HepG2 (cell line): ENCODE data around the gene LITAF. TPM values are rescaled to one million over a fixed set of nuclear protein-coding genes. Genes with fewer than 3 reads are reported as not detected.

Experiments
- ADNP ChIP-seq: sonication (generic); formaldehyde crosslinking; IDR thresholded peaks from 2 replicates; pipeline ENCODE4 v1.4.0; 2020; ENCODE audit warnings: missing genetic modification reagents
- ARNT2 ChIP-seq: sonication (generic); formaldehyde crosslinking; IDR thresholded peaks from 2 replicates; pipeline ENCODE4 v1.8.0; 2022; ENCODE audit warnings: mild to moderate bottlenecking, low read depth, missing genetic modification reagents, moderate library complexity
- CENPT ChIP-seq: sonication (generic); formaldehyde crosslinking; IDR thresholded peaks from 2 replicates; pipeline ENCODE4 v1.8.0; 2022; ENCODE audit warnings: low read depth, mild to moderate bottlenecking, moderate library complexity, missing genetic modification reagents
- DMAP1 ChIP-seq: IDR thresholded peaks from 2 replicates; pipeline ENCODE4 v1.6.1; 2016
- EEA1 ChIP-seq: sonication (generic); formaldehyde crosslinking; IDR thresholded peaks from 2 replicates; pipeline ENCODE4 v1.5.1; 2020; ENCODE audit warnings: mild to moderate bottlenecking, missing genetic modification reagents, borderline replicate concordance
- ELF1 ChIP-seq: sonication (generic); formaldehyde crosslinking; IDR thresholded peaks from 2 replicates; pipeline ENCODE4 v1.4.0; 2020; ENCODE audit warnings: missing genetic modification reagents
- GZF1 ChIP-seq: sonication (generic); formaldehyde crosslinking; IDR thresholded peaks from 2 replicates; pipeline ENCODE4 v1.5.1; 2020; ENCODE audit warnings: mild to moderate bottlenecking, missing genetic modification reagents
- IKZF4 ChIP-seq: sonication (generic); formaldehyde crosslinking; IDR thresholded peaks from 2 replicates; pipeline ENCODE4 v1.5.1; 2020; ENCODE audit warnings: borderline replicate concordance, mild to moderate bottlenecking, low read depth, missing genetic modification reagents; ENCODE audit errors: not compliant biosample characterization
- KMT2B ChIP-seq: IDR thresholded peaks from 2 replicates; pipeline ENCODE4 v1.6.1; 2016; ENCODE audit warnings: missing genetic modification reagents, missing compliant biosample characterization
- MIER2 ChIP-seq: IDR thresholded peaks from 2 replicates; pipeline ENCODE4 v1.6.1; 2016; ENCODE audit warnings: missing biosample characterization, missing genetic modification reagents
- NFKBIZ ChIP-seq: IDR thresholded peaks from 2 replicates; pipeline ENCODE4 v1.6.1; 2018; ENCODE audit warnings: missing genetic modification reagents, missing compliant biosample characterization
- PAF1 ChIP-seq: IDR thresholded peaks from 2 replicates; pipeline ENCODE4 v1.6.1; 2016; ENCODE audit warnings: missing genetic modification reagents, missing compliant biosample characterization
- SMYD3 ChIP-seq: sonication (generic); formaldehyde crosslinking; IDR thresholded peaks from 2 replicates; pipeline ENCODE4 v1.8.1; 2023; ENCODE audit warnings: mild to moderate bottlenecking, missing genetic modification reagents
- ZMYM3 ChIP-seq: sonication (generic); formaldehyde crosslinking; IDR thresholded peaks from 2 replicates; pipeline ENCODE4 v1.5.1; 2020; ENCODE audit warnings: mild to moderate bottlenecking, missing genetic modification reagents
- ZNF12 ChIP-seq: sonication (generic); formaldehyde crosslinking; IDR thresholded peaks from 2 replicates; pipeline ENCODE4 v1.5.0; 2020; ENCODE audit warnings: missing genetic modification reagents
- ZNF781 ChIP-seq: sonication (generic); formaldehyde crosslinking; IDR thresholded peaks from 2 replicates; pipeline ENCODE4 v1.5.1; 2020; ENCODE audit warnings: borderline replicate concordance, mild to moderate bottlenecking, missing genetic modification reagents; ENCODE audit errors: not compliant biosample characterization
- ZNF816 ChIP-seq: sonication (generic); formaldehyde crosslinking; IDR thresholded peaks from 2 replicates; pipeline ENCODE4 v1.8.0; 2022; ENCODE audit warnings: missing genetic modification reagents, mild to moderate bottlenecking, borderline replicate concordance
- ZSCAN29 ChIP-seq: sonication (generic); formaldehyde crosslinking; conservative IDR thresholded peaks from 2 replicates; pipeline ENCODE4 v1.4.0; 2020; ENCODE audit warnings: mild to moderate bottlenecking, missing genetic modification reagents
- polyA plus RNA-seq, 8 experiments: library from polyadenylated mRNA; depleted of rRNA in 3 of 8; stranded (reverse) in 7 of 8; unstranded in 1 of 8; fragments of >200 nt; fragmentation: Illumina TruSeq in 4 of 8; extraction: Trizol in 4 of 8; gene quantifications; 2 replicates each; pipeline versions ENCODE4 v1.2.1 to v1.2.3, GENCODE V29; 2011 to 2016; ENCODE audit warnings: low read depth in 4 of 8, missing spikeins in 1 of 8, mixed read lengths in 1 of 8; ENCODE audit not compliant: insufficient read depth in 1 of 8
- total RNA-seq, 5 experiments: library from RNA; depleted of rRNA; stranded (reverse); fragments of >200 nt; fragmentation: Illumina TruSeq; extraction: Trizol; gene quantifications; 2 replicates each; pipeline ENCODE4 v1.2.3, GENCODE V29; 2016; ENCODE audit warnings: low read depth in 1 of 5
- TF ChIP-seq, protein P1 (sequence below): sonication (generic); formaldehyde crosslinking; IDR thresholded peaks from 2 replicates; pipeline ENCODE4 v1.5.1; 2020; ENCODE audit warnings: missing genetic modification reagents, mild to moderate bottlenecking, borderline replicate concordance
- TF ChIP-seq, protein P2 (sequence below): IDR thresholded peaks from 2 replicates; pipeline ENCODE4 v1.6.1; 2012; ENCODE audit warnings: inconsistent platforms
- TF ChIP-seq, protein P3 (sequence below): sonication (generic); formaldehyde crosslinking; IDR thresholded peaks from 2 replicates; pipeline ENCODE4 v1.5.1; 2020; ENCODE audit warnings: missing genetic modification reagents, mild to moderate bottlenecking, borderline replicate concordance
- TF ChIP-seq, protein P4 (sequence below): sonication (generic); formaldehyde crosslinking; IDR thresholded peaks from 2 replicates; pipeline ENCODE4 v1.5.0; 2020; ENCODE audit warnings: missing genetic modification reagents
- TF ChIP-seq, protein P5 (sequence below): sonication (generic); formaldehyde crosslinking; IDR thresholded peaks from 2 replicates; pipeline ENCODE4 v1.4.0; 2020; ENCODE audit warnings: missing genetic modification reagents, borderline replicate concordance
- TF ChIP-seq, protein P6 (sequence below): fragments of 450-650 bp; IDR thresholded peaks from 2 replicates; pipeline ENCODE4 v1.6.1; 2016

The LITAF gene
- total and polyA plus RNA-seq, 2 of the 13 experiments (the other 11 are each of a cell fraction or from before 2014, with no cell fraction given): 80.1 to 141 TPM

DNA sequence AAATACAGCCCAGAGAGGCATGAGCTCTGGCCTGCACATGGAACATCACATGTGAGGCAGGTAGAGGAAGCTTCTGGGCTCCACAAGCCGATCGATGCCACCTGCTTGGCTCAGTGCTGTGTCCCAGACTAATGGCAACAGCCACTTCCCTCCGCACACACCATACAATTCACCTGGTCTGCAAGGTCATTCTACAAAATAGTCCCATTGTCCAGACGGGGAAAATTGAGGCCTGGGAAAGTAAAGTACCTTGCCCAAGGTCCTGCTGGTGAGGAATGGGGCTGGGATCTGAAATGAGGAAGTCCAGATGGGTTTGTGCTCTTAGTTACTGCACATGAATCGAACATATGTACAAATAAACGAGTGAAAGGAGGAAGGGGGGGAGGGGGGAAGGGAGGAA lies 88.0 kb downstream of the LITAF start (continued):
- TF ChIP-seq CENPT (CRISPR knock-in tag): no peak
- no peak for TF ChIP-seq ZNF781 (CRISPR knock-in tag)
- no peak for TF ChIP-seq MIER2 (CRISPR knock-in tag)
- TF ChIP-seq NFKBIZ (CRISPR knock-in tag): no peak
- no peak for TF ChIP-seq ZNF816
- TF ChIP-seq PAF1 (CRISPR knock-in tag): no peak
- TF ChIP-seq ZNF12: no peak
- TF ChIP-seq, protein P1, sequence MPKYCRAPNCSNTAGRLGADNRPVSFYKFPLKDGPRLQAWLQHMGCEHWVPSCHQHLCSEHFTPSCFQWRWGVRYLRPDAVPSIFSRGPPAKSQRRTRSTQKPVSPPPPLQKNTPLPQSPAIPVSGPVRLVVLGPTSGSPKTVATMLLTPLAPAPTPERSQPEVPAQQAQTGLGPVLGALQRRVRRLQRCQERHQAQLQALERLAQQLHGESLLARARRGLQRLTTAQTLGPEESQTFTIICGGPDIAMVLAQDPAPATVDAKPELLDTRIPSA: no peak
- TF ChIP-seq, protein P2, sequence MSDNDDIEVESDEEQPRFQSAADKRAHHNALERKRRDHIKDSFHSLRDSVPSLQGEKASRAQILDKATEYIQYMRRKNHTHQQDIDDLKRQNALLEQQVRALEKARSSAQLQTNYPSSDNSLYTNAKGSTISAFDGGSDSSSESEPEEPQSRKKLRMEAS: 0 out of 2 replicates have a peak, but pooled peaks have one; percentile 16
- no peak for TF ChIP-seq DMAP1 (CRISPR knock-in tag)
- peak; percentile 96 for TF ChIP-seq ZMYM3
- TF ChIP-seq KMT2B (CRISPR knock-in tag): no peak
- TF ChIP-seq EEA1 (CRISPR knock-in tag): no peak
- TF ChIP-seq, protein P3, sequence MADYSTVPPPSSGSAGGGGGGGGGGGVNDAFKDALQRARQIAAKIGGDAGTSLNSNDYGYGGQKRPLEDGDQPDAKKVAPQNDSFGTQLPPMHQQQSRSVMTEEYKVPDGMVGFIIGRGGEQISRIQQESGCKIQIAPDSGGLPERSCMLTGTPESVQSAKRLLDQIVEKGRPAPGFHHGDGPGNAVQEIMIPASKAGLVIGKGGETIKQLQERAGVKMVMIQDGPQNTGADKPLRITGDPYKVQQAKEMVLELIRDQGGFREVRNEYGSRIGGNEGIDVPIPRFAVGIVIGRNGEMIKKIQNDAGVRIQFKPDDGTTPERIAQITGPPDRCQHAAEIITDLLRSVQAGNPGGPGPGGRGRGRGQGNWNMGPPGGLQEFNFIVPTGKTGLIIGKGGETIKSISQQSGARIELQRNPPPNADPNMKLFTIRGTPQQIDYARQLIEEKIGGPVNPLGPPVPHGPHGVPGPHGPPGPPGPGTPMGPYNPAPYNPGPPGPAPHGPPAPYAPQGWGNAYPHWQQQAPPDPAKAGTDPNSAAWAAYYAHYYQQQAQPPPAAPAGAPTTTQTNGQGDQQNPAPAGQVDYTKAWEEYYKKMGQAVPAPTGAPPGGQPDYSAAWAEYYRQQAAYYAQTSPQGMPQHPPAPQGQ (CRISPR knock-in tag): no peak
- no peak for TF ChIP-seq IKZF4 (CRISPR knock-in tag)
- no peak for TF ChIP-seq ARNT2 (CRISPR knock-in tag)
- TF ChIP-seq, protein P4, sequence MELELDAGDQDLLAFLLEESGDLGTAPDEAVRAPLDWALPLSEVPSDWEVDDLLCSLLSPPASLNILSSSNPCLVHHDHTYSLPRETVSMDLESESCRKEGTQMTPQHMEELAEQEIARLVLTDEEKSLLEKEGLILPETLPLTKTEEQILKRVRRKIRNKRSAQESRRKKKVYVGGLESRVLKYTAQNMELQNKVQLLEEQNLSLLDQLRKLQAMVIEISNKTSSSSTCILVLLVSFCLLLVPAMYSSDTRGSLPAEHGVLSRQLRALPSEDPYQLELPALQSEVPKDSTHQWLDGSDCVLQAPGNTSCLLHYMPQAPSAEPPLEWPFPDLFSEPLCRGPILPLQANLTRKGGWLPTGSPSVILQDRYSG (CRISPR knock-in tag): no peak
- TF ChIP-seq ZSCAN29 (CRISPR knock-in tag): no peak
- TF ChIP-seq, protein P5, sequence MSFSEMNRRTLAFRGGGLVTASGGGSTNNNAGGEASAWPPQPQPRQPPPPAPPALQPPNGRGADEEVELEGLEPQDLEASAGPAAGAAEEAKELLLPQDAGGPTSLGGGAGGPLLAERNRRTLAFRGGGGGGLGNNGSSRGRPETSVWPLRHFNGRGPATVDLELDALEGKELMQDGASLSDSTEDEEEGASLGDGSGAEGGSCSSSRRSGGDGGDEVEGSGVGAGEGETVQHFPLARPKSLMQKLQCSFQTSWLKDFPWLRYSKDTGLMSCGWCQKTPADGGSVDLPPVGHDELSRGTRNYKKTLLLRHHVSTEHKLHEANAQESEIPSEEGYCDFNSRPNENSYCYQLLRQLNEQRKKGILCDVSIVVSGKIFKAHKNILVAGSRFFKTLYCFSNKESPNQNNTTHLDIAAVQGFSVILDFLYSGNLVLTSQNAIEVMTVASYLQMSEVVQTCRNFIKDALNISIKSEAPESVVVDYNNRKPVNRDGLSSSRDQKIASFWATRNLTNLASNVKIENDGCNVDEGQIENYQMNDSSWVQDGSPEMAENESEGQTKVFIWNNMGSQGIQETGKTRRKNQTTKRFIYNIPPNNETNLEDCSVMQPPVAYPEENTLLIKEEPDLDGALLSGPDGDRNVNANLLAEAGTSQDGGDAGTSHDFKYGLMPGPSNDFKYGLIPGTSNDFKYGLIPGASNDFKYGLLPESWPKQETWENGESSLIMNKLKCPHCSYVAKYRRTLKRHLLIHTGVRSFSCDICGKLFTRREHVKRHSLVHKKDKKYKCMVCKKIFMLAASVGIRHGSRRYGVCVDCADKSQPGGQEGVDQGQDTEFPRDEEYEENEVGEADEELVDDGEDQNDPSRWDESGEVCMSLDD (CRISPR knock-in tag): no peak
- TF ChIP-seq ADNP (CRISPR knock-in tag): peak; percentile 78; the same call in 1 of the 2 replicates
- TF ChIP-seq ELF1 (CRISPR knock-in tag): no peak
- TF ChIP-seq SMYD3 (CRISPR knock-in tag): no peak
- TF ChIP-seq GZF1 (CRISPR knock-in tag): no peak
- TF ChIP-seq, protein P6, sequence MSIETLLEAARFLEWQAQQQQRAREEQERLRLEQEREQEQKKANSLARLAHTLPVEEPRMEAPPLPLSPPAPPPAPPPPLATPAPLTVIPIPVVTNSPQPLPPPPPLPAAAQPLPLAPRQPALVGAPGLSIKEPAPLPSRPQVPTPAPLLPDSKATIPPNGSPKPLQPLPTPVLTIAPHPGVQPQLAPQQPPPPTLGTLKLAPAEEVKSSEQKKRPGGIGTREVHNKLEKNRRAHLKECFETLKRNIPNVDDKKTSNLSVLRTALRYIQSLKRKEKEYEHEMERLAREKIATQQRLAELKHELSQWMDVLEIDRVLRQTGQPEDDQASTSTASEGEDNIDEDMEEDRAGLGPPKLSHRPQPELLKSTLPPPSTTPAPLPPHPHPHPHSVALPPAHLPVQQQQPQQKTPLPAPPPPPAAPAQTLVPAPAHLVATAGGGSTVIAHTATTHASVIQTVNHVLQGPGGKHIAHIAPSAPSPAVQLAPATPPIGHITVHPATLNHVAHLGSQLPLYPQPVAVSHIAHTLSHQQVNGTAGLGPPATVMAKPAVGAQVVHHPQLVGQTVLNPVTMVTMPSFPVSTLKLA: 0 out of 2 replicates have a peak, but pooled peaks have one; percentile 10
